Prostate gland (tissue), 2 donors: Measurements from ENCODE around the gene GRK3. TPM values are rescaled to one million over a fixed set of nuclear protein-coding genes. Genes with fewer than 3 reads are reported as not detected.
"Not testable (repeated sequence)": the region's sequence is repeated elsewhere in the genome, so short reads cannot be mapped to it uniquely, and the experiment has no call there.

Experiments used
- DNase-seq: peaks from one replicate; pipeline ENCODE4 v3.0.0-alpha.2; 2019; ENCODE audit warnings: low spot score
- H3K27ac ChIP-seq, 2 donors: fragments of 200-600 bp; sonication (generic); 2 replicates each; pipeline ENCODE4 v1.5.1; 2017 to 2019
- H3K27me3 ChIP-seq: fragments of 200-600 bp; sonication (generic); replicated peaks from 2 replicates; pipeline ENCODE4 v1.5.1; 2019; ENCODE audit not compliant: insufficient read depth
- H3K36me3 ChIP-seq, 2 donors: fragments of 200-600 bp; sonication (generic); 1 replicate in 1 of 2; 2 replicates in 1 of 2; pipeline versions ENCODE4 v1.5.1 to v1.8.1; 2017 to 2019
- H3K4me1 ChIP-seq: fragments of 200-600 bp; sonication (generic); replicated peaks from 2 replicates; pipeline ENCODE4 v1.5.1; 2019
- H3K4me3 ChIP-seq, 2 donors: fragments of 200-600 bp; sonication (generic); 2 replicates each; pipeline ENCODE4 v1.5.1; 2017 to 2019
- H3K9me3 ChIP-seq: fragments of 200-600 bp; sonication (generic); 2 replicates; pipeline ENCODE4 v1.5.1; 2017
- CTCF ChIP-seq, 4 experiments: fragments of 200-600 bp in 2 of 4; fragments of 450-650 bp in 2 of 4; sonication (generic) in 2 of 4; IDR thresholded peaks; 1 replicate in 3 of 4; 2 replicates in 1 of 4; pipeline ENCODE4 v1.5.1; 2016 to 2019; ENCODE audit warnings: antibody characterized with exemption in 4 of 4, mild to moderate bottlenecking in 2 of 4, moderate library complexity in 2 of 4
- POLR2A ChIP-seq: fragments of 450-650 bp; IDR thresholded peaks from one replicate; pipeline ENCODE4 v1.6.1; 2016; ENCODE audit warnings: antibody characterized with exemption, mild to moderate bottlenecking
- POLR2AphosphoS5 ChIP-seq: sonication (generic); formaldehyde crosslinking; IDR thresholded peaks from one replicate; pipeline ENCODE4 v1.6.1; 2017; ENCODE audit warnings: antibody characterized with exemption
- WGBS: methylation state at CpG from one replicate; pipeline ENCODE4 v1.1.5; 2018; 5-methylcytosine and 5-hydroxymethylcytosine counted together
- intact Hi-C: fragments of 100-400 bp; cut with DNase I; formaldehyde crosslinking; loops from one replicate; pipeline ENCODE4 v1.14.2; 2022
- total RNA-seq, 2 donors: library from RNA; depleted of rRNA; stranded (reverse); fragments of >200 nt; gene quantifications; one replicate each; pipeline ENCODE4 v1.1.0, GENCODE V29; 2016

Gene GRK3
- total RNA-seq, 2 donors from 2014 or later, result 10.2 to 16.9 TPM

- H3K9me3 ChIP-seq, H3K27me3 ChIP-seq, H3K4me3 ChIP-seq, H3K4me1 ChIP-seq, DNase-seq, H3K27ac ChIP-seq, intact Hi-C loops, H3K36me3 ChIP-seq: not testable (repeated sequence)
- 94% methylated on average over 2 of the region's 2 CpGs for WGBS
Measured at GRCh38 chr22:25593323-25593722, 28.8 kb downstream of the GRK3 start.

DNA sequence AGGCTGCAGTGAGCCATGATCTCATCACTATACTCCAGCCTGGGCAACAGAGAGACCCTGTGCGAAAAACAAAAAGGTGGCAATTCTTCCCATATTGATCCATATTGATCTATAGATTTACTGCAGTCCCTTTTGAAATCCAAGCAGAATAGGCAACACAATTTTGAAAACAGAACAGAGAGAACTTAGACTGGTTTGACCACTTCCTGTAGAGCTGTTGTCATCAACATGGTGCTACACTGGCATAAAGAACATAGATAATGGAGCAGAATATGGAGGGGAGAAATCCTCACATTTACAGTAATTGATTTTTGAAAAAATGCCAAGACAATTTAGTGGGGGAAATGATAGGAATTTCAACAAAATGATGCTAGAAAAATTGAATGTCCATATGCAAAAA, 34.1 kb downstream of the GRK3 start:
- 100% methylated on average over 1 of the region's 1 CpG for WGBS
- DNase-seq, result no peak
- Histone ChIP-seq H3K27ac (no peak overlapping the region), H3K4me3 (no peak overlapping the region), H3K4me1 (no peaks in the 10 kb centered on the region), H3K9me3 (no peaks in the 10 kb centered on the region), H3K36me3 (no peaks in the 10 kb centered on the region), H3K27me3 (no peaks in the 10 kb centered on the region)
- intact Hi-C loops, result no loop called here
- TF ChIP-seq CTCF (IDR thresholded peaks at IDR 0.05), result no peak
- TF ChIP-seq POLR2AphosphoS5, result no peak
- TF ChIP-seq POLR2A, result no peak

DNA sequence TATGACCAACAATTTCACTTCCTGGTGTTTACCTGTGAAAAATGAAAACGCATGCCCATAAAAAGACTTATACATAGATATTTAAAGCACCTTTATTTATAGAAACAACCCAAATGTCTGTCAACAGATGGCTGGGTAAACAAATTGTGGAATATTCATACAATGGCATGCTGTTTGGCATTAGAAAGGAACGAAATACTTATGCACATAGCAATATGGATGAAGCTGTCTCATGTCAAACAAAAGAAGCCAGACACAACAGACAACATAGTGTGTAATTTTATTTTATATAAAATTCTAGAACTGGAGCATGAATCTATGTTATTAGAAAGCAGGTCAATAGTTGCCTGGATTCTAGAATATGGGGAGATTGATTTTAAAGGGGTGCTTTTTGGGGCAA, 38.0 kb downstream of the GRK3 start:
- TF ChIP-seq POLR2A (no peak), POLR2AphosphoS5 (no peak), CTCF (IDR thresholded peaks at IDR 0.05) (no peak)
- no peaks in the 10 kb centered on the region for H3K27me3 ChIP-seq
- 86% methylated on average over 2 of the region's 2 CpGs for WGBS
- no peaks in the 10 kb centered on the region for H3K9me3 ChIP-seq
- H3K4me3 ChIP-seq, result no peak overlapping the region
- intact Hi-C loops, result no loop called here
- peaks cover 3% of the 10 kb centered on the region for H3K4me1 ChIP-seq
- DNase-seq, result no peak
- no peak overlapping the region for H3K27ac ChIP-seq
- H3K36me3 ChIP-seq, result no peaks in the 10 kb centered on the region

GRCh38 chr22:25602916-25603315, 38.4 kb downstream of the GRK3 start:
- intact Hi-C loops, result no loop called here
- WGBS, result 95% methylated on average over 6 of the region's 6 CpGs
- TF ChIP-seq CTCF (IDR thresholded peaks at IDR 0.05) (no peak), POLR2A (no peak), POLR2AphosphoS5 (no peak)

GRCh38 chr22:25605146-25605545, 40.7 kb downstream of the GRK3 start:
- H3K36me3 ChIP-seq, H3K9me3 ChIP-seq, intact Hi-C loops, H3K27me3 ChIP-seq, DNase-seq, H3K4me3 ChIP-seq, H3K4me1 ChIP-seq: not testable (repeated sequence)
- 65% methylated on average over 3 of the region's 3 CpGs for WGBS
- peak overlapping the region; percentile 65 to 76 for H3K27ac ChIP-seq

More at GRCh38 chr22:25602916-25603315, 38.4 kb downstream of the GRK3 start:
- Histone ChIP-seq H3K27me3 (no peaks in the 10 kb centered on the region), H3K36me3 (no peaks in the 10 kb centered on the region), H3K4me1 (peaks cover 3% of the 10 kb centered on the region), H3K27ac (peak overlapping the region in 1 of 2 donors; percentile 14), H3K9me3 (no peaks in the 10 kb centered on the region), H3K4me3 (no peak overlapping the region)
- no peak for DNase-seq

- H3K27me3 ChIP-seq, intact Hi-C loops, DNase-seq, H3K4me1 ChIP-seq, H3K4me3 ChIP-seq, H3K9me3 ChIP-seq, H3K36me3 ChIP-seq: not testable (repeated sequence)
- WGBS, result 86% methylated on average over 5 of the region's 5 CpGs
- peak overlapping the region; percentile 65 to 76 for H3K27ac ChIP-seq
Measured at GRCh38 chr22:25605565-25605964, 41.1 kb downstream of the GRK3 start.

- H3K9me3 ChIP-seq, DNase-seq, H3K36me3 ChIP-seq, H3K27me3 ChIP-seq, H3K27ac ChIP-seq, intact Hi-C loops, H3K4me3 ChIP-seq, H3K4me1 ChIP-seq: not testable (repeated sequence)
- 94% methylated on average over 1 of the region's 1 CpG for WGBS
Measured at GRCh38 chr22:25611284-25611683, 46.8 kb downstream of the GRK3 start.

DNA sequence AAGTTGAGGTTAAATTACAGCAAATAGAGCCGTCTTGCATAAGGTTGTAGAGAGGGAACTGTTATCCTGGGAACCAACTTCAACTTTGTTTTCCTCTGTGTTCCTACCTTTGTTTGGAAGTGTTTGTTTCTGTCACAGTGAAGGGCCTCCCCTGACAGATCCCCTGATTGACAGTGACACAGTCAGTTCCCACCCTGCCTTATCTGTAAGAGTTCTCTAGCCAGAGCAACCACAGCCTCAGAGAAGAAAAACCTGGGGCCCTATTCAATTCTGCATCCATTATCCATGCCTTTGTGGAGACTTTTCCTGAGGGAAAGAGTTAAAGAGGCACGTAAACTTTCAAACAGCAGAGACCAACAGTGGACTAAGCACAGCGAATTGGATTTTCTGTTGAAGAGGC, 48.7 kb downstream of the GRK3 start:
- WGBS, result 80% methylated on average over 1 of the region's 3 CpGs
- H3K4me1 ChIP-seq, DNase-seq, H3K27me3 ChIP-seq, H3K4me3 ChIP-seq, H3K9me3 ChIP-seq, intact Hi-C loops, H3K27ac ChIP-seq, H3K36me3 ChIP-seq: not testable (repeated sequence)

GRCh38 chr22:25613558-25613957, 49.1 kb downstream of the GRK3 start:
- H3K4me3 ChIP-seq, intact Hi-C loops, H3K36me3 ChIP-seq, DNase-seq, H3K27me3 ChIP-seq, H3K9me3 ChIP-seq, H3K4me1 ChIP-seq: not testable (repeated sequence)
- peak overlapping the region in 1 of 2 donors; percentile 65 for H3K27ac ChIP-seq
- WGBS, result 41% methylated on average over 3 of the region's 4 CpGs
